Neural cell (in vitro differentiated cells): ENCODE results near the gene ISG20.

Source experiments
- CTCF ChIP-seq: fragments of 450-650 bp; IDR thresholded peaks from 2 replicates; pipeline ENCODE4 v1.5.1; 2014; ENCODE audit warnings: antibody characterized with exemption, mild to moderate bottlenecking, moderate library complexity; ENCODE audit not compliant: poor library complexity, severe bottlenecking
- EP300 ChIP-seq: fragments of 450-650 bp; conservative IDR thresholded peaks from 2 replicates; pipeline ENCODE4 v1.6.1; 2014; ENCODE audit warnings: antibody characterized with exemption, mild to moderate bottlenecking, moderate library complexity; ENCODE audit not compliant: poor library complexity, severe bottlenecking
- EZH2 ChIP-seq: fragments of 200-600, 300-800 bp; shearing (Covaris generic), sonication (generic); IDR thresholded peaks from 2 replicates; pipeline ENCODE4 v1.6.1; 2014; ENCODE audit warnings: antibody characterized with exemption, low read length, borderline replicate concordance, mild to moderate bottlenecking; ENCODE audit not compliant: insufficient read depth, poor library complexity, severe bottlenecking
- MXI1 ChIP-seq: fragments of 450-650 bp; conservative IDR thresholded peaks from 2 replicates; pipeline ENCODE4 v1.6.1; 2014; ENCODE audit warnings: antibody characterized with exemption, mild to moderate bottlenecking; ENCODE audit not compliant: poor library complexity, severe bottlenecking
- REST ChIP-seq: IDR thresholded peaks from 2 replicates; pipeline ENCODE4 v1.6.1; 2012; ENCODE audit warnings: borderline replicate concordance
- TAF1 ChIP-seq: IDR thresholded peaks from 2 replicates; pipeline ENCODE4 v1.6.1; 2012; ENCODE audit warnings: low read depth

GRCh38 chr15:88604381-88605188 is 34.2 kb upstream of the ISG20 start:
- TF ChIP-seq EZH2: no peak
- TF ChIP-seq MXI1: peak; percentile 69
- TF ChIP-seq CTCF: no peak
- peak; percentile 56 for TF ChIP-seq REST
- TF ChIP-seq EP300: peak; percentile 76
- peak; percentile 75 for TF ChIP-seq TAF1
